NCI-H748 treated with DMSO at 0.1 percent for 48 hours (cell line): ENCODE data around the gene AEBP1.

Experiments used
- DNase-seq: peaks from one replicate; lab custom pipeline; 2025; lab: John Stamatoyannopoulos, UW

AEBP1 gene

GRCh38 chr7:44085546-44085945, 18.6 kb upstream of the AEBP1 start:
- DNase-seq = no peak

- no peak for DNase-seq
These were observed 17.5 kb upstream of the AEBP1 start for GRCh38 chr7:44086627-44087026.

GRCh38 chr7:44087911-44088838, 16.0 kb upstream of the AEBP1 start:
- DNase-seq = no peak

GRCh38 chr7:44093102-44093641, 11.0 kb upstream of the AEBP1 start:
- no peak for DNase-seq

GRCh38 chr7:44094365-44094764, 9.8 kb upstream of the AEBP1 start:
- DNase-seq = no peak

- no peak for DNase-seq
These were observed 9.1 kb upstream of the AEBP1 start for GRCh38 chr7:44094883-44095592.

- DNase-seq = no peak
These were observed 8.4 kb upstream of the AEBP1 start for GRCh38 chr7:44095781-44096180.

- DNase-seq = no peak
These were observed 7.7 kb upstream of the AEBP1 start for GRCh38 chr7:44096326-44096881.

GRCh38 chr7:44097064-44097932, 6.8 kb upstream of the AEBP1 start:
- DNase-seq = no peak

- no peak for DNase-seq
These were observed 5.8 kb upstream of the AEBP1 start for GRCh38 chr7:44098092-44099068.

- no peak for DNase-seq
These were observed 4.5 kb upstream of the AEBP1 start for GRCh38 chr7:44099669-44100068.

- no peak for DNase-seq
These were observed 3.5 kb upstream of the AEBP1 start for GRCh38 chr7:44100458-44101302.

GRCh38 chr7:44101303-44101965, 2.7 kb upstream of the AEBP1 start:
- DNase-seq = no peak

GRCh38 chr7:44101966-44102845, 1.9 kb upstream of the AEBP1 start:
- no peak for DNase-seq

- no peak for DNase-seq
These were observed 1.1 kb upstream of the AEBP1 start for GRCh38 chr7:44102846-44103565.

- DNase-seq = no peak
These were observed 601 bp upstream of the AEBP1 start for GRCh38 chr7:44103566-44103922.
